ENCODE results near the gene FOXJ3.

GRCh38 chr1:42330215-42330614 is 4.8 kb downstream of the FOXJ3 start:
- TF ChIP-seq CTCF (IDR thresholded peaks at IDR 0.05; ENCODE audit: poor library complexity) (no peak), EZH2phosphoT487 (IDR thresholded peaks at IDR 0.05; ENCODE audit: low read depth, severe bottlenecking, unreplicated experiment) (no peak)
